NT2/D1 (cell line): ENCODE data around the gene HBG1.

ENCODE experiments used
- SUZ12 ChIP-seq: IDR thresholded peaks from 2 replicates; pipeline ENCODE4 v1.6.1; 2011; ENCODE audit not compliant: insufficient read length, insufficient read depth; ENCODE audit errors: extremely low read depth
- ZNF274 ChIP-seq: IDR thresholded peaks from 2 replicates; pipeline ENCODE4 v1.6.1; 2011; ENCODE audit warnings: mild to moderate bottlenecking, low read depth, low read length

- no peak for TF ChIP-seq SUZ12
- no peak for TF ChIP-seq ZNF274
These were observed 35.0 kb upstream of the HBG1 start for GRCh38 chr11:5284637-5285036.
